KG1 (cell line): Measurements from ENCODE around the gene PRKCA.
"Not testable (repeated sequence)": the region's sequence is repeated elsewhere in the genome, so short reads cannot be mapped to it uniquely, and the experiment has no call there.

Experiments
- DNase-seq: peaks from one replicate; lab custom pipeline; 2025; lab: John Stamatoyannopoulos, UW

Gene PRKCA

DNA sequence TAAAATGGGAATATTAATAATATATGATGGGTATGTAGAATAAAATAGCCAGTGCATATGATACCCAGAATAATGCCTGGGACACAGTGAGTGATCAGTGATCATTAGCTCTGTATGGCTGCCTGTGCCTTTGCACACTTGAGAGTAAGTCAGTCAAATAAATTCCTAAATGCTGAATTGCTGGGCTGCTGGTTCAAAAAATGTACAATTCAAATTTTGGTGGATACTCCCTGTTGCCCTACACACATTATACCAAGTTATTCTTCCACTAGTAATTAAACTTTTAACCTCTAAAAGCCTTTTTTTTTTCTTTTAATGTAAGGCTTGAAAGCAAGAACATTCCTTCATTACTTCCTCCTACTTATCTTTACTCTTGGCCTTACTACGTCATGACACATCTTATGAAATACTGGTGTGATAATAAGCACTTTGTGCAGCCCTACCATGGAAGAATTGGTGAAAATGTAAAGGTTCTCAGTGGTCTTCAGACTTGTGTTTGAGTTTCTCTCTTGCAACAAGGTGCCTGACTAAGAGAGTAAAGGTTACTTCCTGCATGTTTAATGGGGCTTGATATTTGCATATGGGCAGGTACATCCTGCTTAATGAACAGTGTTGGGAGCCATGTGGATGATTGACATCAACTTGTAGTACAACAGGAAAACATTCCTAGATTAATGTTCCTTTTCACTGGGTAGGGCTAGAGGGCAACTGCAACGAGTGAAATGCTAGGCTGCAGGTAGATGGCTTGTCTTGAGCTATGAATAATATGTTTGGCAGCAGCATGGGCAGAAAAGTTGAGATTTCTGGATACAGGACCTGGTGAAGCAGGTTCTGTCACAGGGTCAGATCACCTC, 84.3 kb downstream of the PRKCA start:
- no peak for DNase-seq

DNA sequence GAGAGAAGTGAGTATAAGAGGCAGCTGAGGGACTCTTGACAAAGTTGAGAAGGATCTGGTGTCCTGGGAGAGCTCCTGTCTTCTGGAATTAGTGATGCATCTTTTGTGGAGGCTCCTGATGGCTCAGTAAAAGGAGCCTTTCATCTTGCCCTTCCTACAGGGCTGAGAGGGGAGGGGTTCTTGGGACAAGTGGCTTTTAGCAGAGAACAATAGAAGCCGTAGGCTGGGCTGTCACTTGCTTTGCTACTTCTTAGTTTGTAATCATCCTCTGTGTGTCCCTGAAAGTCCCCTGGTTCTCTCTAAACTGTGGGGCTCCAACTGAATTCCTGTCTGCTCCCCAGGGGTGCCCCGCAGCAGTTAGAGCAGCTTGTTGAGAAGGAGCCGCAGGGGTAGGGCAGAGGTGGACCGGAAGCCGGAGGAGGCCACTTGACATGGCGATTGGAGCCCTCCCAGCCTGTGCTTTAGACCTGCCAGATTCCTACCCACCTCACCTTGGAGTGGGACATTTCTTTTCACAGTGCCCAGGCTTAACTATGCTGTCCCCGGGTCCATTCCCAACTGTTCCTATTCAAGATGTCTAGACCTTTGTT, 85.1 kb downstream of the PRKCA start:
- no peak for DNase-seq

DNA sequence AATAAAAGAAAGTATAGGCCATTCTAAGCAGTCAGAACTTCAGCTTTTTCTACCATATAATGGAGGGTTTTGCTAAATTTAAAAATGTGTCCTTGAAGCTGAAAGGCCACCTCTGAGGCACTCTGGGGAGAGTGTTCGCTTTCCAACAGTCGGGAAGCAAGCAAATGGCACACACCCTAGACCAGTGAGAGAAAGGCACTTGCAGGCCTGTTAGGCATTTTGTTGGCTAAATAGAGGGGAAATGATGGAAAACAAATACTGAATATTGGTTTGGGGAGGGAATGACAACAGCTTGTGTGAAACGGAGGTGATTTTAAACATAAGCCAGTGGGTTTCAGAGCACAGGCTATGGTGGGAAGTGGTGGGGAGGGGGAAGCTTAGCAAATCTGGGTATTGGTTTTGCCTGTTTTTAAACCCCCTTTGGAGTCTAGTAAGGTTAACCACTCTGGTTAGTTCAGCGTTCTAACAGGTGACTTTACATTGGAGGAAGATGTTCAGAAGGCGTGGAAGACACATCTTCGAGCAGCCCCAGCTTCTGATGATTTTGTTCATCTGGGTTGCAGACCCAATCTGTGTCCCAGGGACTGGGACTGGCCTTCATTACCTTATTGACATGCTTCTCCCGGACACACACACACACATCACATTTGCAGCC, 90.5 kb downstream of the PRKCA start:
- DNase-seq = no peak

DNA sequence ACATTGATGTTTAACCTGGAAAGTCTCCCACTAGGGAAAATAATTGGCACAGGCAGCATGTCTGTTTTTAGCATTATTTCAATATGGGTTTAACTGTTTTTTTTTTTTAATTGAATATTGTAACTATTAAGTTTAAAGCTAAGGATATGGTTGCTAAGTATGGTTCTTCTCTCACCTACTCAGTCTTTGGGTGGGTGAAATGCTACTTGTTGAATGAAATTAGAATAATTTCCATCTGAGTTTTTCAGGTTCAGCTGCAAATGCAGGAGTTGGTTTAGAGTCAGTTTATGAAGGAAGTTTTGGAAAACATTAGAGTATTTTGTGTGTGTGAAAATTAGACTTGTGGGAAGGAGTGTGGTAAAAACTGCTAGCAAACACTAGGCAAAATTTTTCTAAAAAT, 93.5 kb downstream of the PRKCA start:
- DNase-seq = no peak

DNA sequence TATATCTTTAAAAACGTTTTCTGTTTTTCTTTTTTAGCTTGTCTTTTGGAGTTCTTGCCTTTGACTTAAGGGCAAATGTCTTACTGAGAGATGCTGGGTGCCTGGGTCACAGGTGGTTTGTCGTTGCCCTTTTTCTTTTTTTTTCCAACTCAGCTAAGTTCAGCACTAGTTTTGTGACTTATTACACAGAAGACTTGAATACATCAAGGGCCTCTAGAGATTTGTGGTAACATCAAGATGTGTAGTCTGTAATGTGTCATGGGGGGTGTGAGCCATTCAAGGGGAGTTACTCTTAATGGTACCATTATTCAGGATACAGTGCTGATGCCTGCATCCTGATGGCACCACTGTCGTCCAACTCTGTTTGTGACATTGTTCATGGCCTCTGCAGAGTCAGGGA, 95.1 kb downstream of the PRKCA start:
- no peak for DNase-seq

DNA sequence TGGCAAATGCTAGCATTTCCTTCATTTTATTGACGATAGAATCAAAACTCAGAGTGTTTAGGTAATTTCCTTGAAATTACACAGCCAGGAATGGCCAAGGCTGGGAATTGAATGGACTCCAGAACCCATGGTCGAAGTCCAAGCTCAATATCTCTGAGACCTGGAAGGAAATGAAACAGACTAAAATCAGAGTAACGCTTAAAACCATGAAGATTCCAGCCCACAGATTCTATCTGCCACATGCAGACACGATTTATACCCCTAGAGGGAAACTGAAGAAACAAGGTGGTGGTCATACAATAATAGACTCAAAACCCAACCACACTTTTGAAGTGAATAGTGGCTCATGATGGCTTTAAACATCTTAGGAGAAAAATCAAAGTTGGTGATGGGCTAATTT, 95.6 kb downstream of the PRKCA start:
- DNase-seq = no peak

DNA sequence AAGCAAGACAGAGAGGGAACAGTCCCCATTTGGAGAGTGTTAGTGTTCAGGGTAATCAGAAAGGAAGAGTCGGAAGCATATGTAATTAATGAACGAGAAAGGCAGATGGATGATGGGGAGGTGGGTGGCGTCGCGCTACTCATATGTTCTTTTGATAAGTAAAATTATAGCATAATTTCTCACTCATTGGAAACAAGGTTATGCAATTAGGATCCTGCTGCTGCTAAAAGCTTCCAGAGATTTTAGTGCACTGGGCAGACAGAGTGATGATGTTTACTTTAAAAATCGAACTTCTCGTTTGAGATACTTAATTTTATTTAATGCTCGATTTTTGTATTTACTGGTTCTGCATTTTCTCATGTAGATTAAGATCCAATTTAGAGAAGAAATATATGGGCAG, 96.2 kb downstream of the PRKCA start:
- no peak for DNase-seq

DNA sequence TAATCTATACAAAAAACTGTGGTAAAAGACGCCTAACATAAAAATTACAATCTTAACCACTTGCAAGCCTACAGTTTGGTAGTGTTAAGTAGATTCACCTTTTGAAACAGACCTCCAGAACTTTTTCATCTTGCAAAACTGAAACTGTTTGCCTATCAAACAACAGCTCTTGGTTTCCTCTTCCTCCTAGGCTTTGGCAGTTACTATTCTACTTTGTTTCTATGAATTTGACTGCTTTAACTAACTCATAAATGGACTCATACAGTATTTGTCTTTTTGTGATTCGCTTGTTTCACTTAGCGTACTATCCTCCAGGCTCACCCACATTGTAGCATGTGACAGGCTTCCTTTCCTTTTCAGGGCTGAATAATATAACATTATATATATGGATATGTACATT, 97.0 kb downstream of the PRKCA start:
- DNase-seq = no peak

DNA sequence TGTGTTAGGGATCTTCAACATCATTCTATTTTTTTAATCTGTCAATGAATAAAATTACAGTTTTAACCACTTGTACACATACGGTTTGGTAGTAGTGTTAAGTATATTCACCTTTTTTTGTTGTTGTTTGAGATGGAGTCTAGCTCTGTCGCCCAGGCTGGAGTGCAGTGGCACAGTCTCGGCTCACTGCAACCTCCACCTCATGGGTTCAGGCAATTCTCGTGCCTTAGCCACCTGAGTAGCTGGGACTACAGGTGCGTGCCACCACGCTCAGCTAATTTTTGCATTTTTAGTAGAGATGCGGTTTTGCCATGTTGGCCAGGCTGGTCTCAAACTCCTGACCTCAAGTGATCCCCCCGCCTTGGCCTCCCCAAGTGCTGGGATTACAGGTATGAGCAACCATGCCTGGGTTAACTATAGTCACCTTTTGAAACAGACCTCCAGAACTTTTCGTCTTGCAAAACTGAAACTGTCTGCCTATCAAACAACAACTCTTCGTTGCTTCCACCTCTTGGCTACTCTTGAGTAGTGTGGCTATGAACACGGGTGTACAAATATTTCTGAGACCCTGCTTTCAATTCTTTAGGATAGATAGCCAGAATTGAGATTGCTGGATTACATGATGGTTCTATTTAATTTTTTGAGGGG, 97.8 kb downstream of the PRKCA start:
- DNase-seq = not testable (repeated sequence)

DNA sequence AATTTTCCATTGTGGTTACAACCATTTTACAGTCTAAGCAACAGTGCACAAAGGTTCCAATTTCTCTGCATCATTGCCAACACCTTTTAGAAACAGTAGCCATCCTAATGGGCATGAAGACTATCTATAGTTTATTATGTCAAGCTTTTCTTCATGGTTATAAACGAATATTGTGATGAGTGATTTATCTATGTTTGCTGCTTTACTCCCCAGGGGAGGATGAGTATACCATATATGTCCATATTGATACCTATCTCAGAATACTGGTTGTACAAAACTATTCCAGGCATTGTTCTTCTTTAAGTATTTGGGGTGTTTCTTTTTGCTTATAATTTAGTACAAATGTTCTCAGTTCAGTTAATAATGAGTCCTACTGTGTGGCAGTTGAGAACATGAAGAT, 98.3 kb downstream of the PRKCA start:
- no peak for DNase-seq

DNA sequence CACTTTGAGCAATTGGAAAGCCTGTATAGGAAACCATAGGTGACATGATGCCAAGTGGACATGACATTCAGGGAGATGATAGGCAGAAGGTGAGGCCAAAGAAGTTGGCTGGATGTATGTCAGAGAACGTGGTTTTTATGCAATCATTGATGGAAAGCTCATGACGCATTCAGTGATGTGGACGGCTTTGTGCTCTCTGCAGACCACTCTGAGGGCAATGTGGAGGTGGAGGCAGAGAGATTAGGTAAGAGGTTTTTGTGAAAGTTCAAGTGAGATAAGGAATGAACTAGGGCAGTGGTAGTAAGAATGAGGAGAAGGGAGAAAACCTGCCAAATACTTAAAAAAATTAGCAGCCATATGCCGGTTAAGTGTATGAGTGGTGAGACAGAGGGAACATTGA, 99.0 kb downstream of the PRKCA start:
- no peak for DNase-seq

DNA sequence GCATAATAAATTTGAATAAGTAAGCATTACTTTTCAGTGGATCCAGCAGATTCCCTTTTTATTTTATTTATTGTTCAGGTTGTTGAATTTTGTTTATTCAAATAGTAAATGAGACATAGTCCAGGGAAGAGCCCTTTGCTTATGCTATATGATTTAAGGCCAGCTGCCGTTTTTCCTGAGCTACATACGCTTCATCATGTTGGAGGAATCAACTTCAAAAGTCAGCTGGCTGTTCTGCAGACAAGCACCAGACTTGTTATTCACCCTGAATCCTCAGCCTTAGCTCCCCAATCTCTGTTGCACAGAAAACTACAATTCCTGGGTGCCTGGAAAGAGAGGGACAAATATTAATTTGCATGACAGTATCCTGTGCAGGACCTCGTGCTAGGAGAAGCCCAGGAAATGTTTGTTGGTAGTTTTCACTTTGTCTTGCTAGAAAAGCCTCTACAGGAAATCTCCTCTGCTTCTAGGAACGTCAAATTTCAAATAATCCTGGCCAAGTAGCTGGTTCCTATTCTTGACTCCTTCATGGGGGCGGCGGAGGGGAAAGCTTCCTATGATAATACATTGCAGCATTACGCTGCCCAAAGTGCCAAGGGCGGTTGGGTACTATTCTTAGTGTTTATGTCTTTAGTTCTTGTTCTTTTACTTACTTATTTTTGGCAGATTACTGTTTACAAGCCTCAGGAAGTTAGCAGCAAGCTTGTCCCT, 101.6 kb downstream of the PRKCA start:
- DNase-seq = no peak

DNA sequence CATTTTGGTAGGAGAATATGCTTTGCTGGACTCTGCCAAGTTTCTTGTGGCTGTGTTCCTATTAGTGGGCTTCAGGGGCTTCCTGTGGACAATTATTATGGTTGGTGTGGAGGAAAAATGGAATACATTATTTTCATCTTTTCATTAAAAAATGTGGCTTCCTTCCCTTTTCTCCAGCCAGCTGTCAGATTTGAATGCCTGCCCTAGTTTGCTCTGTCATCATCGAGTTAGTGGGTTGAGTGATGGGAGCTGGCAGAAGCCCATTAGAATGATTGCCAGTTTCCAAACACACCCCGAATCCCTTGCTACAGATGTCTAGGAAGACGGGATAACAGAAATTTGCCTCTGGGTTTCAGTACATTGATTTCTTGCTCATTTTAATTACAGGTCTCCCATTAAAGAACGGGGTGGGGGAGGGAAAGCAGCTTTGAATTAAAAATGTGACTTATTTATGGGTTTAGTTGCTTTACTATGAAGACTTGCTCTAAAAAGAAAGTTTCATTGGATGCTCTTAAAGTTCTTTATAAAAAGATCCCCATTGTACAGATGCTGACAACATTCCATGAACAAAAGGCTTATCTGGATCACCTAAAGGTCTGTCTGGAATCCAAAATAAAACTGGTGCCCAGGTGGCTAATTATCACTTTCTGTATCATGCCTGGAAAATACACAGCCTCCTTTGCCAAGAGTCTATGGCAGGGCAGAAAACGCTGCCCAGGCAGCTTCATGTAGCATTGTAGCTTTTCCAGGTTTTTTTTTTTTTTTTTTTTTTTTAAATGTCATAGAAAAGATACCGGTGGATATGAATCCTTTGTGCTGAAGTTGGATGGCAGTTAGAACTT, 103.6 kb downstream of the PRKCA start:
- no peak for DNase-seq

DNA sequence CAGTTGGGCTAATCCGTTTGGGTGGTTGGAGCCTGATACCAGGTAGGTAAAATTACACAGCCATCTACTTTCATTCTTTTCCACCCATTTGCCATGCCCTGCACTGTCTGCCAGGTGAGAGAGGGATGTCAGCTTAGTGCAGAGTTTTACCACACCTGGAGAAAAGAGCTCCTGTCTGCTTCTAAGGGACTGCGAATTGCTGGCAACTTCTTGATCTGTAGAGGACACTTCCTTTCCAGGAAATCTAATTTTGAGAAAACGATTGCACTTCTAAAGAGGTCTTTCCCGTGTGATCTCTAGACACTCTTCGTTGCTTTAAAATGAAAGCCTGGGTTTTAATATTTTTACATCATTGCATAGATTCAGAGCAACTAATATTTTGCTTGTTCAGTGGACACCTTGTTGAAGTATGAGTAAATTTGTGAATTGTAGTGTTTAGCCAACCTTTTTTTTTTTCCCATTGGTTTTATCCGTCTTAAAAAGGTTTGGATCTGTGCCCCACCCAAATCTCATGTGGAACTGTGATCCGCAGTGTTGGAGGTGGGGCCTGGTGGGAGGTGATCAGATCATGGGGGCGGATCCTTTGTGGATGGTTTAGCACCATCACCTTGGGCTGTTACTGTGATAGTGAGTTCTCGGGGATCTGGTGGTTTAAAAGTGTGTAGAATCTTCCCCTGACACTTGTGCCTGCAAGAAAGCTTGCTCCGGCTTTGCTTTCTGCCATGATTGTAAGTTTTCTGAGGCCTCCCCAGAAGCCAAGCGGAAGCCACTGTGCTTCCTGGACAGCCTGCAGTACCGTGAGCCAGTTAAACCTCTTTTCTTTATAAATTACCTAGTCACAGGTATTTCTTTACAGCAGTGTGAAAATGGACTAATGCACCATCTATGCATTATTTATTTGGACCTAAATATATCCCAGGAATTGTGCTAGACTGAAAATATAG, 104.6 kb downstream of the PRKCA start:
- no peak for DNase-seq

DNA sequence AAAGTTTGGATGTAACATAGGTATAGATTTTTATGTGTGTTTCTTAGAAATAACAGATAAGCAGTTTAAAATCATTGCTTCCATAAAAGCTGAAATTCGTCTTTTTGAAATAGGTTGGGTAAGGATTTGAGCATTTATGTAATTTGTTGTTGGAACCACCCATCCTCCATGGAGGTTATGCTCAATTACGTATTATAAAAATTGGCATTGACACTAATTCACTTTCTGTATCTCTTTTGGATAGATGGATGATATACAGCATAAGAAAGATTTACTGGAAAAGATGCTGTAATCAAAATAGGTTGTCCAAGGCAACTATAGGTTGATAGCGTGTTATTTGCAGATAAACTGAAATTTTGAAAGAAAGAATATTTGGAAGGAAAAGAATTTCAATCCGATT, 105.5 kb downstream of the PRKCA start:
- DNase-seq = no peak

DNA sequence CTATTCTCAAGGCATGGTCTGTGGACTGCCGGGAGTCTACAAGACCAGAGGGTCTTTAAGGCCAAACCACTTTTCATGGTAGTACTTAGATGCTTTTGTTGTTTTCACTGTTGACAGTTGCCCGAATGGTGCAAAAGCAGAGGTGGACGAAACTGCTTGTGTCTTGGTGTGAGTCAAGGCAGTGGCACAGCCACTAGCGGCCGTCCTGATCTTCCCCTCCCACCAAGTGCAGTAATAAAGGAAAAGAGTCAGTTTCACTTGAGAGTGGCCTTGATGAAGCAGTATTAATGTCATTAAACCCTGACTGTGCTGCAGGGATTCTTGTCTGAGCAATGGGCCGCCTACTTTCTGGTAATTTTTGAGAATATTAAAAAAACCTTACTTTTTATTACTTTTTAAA, 109.1 kb downstream of the PRKCA start:
- DNase-seq = no peak

DNA sequence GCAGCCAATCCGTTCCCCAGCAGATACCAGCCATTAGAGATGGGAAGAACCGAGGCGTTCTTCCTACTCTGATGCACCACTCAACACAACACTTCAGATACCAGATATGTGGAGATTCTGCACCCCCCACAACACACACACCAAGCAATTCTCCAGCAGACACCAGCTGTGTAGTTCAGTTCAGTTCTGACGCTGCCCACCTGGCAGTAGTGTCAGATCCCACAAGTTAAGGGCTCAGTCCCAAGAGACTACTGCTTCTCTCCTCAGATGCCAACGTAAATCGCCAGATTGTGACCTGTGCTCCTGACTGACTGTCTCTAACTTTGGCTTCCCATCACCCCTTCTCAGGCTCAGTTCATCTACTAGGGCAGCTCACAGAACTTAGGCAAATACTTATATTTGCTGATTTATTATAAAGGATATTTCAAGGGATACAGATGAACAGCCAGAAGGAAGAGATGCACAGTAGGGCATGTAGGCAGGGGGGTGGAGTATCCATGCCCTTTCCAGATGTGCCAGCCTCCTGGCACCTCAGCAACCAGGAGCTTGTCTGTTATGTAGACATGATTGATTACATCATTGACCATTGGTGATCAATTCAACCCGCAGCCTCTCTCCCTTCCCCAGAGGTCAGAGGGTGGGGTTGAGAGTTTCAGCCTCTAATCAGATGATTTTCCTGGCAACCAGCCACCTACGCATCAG, 110.6 kb downstream of the PRKCA start:
- DNase-seq = no peak

DNA sequence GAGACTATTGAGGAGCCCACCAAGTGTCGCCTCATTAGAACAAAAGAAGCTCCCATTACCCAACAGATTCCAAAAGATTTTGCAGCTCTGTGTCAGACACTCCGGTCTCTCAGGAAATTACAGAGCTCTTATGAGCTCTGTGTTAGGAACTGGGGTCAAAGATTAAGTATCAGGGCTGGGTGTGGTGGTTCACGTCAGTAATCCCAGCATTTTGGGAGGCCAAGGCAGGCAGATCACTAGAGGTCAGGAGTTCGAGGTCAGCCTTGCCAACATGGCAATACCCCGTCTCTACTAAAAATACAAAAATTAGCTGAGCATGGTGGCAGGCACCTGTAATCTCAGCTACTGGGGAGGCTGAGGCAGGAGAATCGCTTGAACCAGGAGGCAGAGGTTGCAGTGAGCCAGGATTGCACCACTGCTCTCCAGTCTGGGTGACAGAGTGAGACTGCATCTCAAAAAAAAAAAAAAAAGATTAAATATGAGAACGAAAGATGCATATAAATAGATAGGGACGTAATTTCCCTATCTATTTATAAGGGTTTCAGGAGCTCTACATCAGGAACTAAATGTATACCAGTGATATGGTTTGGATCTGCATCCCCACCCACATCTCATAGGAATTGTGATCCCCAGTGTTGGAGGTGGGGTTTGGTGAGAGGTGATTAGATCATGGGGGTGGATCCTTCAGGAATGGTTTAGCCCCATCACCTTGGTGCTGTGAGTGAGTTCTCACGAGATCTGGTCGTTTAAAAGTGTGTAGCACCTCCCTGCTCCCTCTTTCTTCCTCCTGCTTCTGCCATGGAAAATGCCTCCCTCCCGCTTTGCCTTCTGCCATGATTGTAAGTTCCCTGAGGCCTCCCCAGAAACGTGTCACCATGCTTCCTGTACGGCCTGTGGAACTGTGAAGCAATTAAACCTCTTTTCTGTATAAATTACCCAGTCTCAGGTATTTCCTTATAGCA, 111.4 kb downstream of the PRKCA start:
- DNase-seq = no peak
